Measurements from ENCODE around the gene CRTC2.

Gene CRTC2

DNA sequence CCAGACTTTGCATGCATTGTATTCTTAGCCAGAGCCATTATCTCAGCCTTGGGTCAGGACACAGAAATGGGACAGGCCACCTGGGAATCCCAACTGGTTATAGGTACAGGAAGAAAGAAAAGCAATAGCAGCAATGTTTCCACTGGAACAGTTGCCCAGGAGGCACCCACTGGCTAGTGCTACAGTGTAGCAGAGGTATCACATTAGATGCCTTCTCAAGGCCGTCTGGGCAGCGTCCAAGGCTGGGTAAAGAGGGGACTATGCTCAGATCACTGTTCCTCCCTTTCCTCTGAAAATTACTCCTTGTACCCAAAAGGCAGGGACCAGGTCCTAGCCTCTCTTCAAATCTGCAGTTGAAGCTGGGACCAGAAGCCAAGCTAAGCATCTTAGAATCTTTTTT lies 11.9 kb upstream of the CRTC2 start:
- no peak for DNase-seq

DNA sequence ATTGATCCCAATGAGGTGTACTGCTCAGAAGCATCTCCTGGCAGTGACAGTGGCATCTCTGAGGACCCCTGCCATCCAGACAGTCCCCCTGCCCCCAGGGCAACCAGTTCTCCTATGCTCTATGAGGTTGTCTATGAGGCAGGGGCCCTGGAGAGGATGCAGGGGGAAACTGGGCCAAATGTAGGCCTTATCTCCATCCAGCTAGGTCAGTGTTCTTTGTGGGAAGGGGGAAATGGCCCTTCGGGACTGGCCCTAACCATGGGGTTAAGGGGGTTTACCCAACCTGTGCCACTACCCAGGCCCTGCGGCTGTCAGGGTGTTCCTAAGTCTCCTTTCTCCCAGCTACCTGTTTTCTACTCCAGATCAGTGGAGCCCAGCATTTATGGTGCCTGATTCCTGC lies 10.6 kb upstream of the CRTC2 start:
- DNase-seq = no peak

DNA sequence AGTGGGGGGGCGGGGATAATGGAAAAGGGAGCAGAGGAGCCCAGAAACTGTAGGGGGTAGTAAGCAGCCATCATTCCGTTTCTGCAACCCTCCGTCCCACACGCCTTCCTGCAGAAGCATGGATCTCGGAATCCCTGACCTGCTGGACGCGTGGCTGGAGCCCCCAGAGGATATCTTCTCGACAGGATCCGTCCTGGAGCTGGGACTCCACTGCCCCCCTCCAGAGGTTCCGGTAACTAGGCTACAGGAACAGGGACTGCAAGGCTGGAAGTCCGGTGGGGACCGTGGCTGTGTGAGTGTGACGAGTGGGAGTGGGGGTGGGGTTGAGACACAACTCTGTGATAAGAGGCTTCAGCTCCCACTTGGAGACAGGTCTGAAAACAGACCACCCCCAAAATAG lies 10.0 kb upstream of the CRTC2 start:
- DNase-seq = peak; percentile 36

DNA sequence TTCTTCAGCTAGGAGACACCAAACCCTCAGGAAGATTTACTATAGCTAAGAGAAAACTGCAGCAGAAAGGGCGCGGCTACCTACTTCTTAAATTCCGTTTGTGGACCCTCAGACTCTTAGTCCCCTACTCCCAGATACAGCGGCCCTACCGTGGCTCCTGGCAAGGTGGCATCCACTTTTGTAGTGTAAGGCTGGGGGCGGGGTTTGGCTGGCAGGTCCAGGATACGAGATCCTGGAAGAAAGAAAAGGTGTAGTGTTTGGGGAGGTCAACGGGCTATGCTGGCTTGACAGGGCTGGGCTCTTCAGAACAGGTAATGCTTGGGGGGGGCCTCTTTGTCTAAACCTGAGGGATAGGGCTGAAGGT lies 9.6 kb upstream of the CRTC2 start:
- peak; percentile 79 for DNase-seq

DNA sequence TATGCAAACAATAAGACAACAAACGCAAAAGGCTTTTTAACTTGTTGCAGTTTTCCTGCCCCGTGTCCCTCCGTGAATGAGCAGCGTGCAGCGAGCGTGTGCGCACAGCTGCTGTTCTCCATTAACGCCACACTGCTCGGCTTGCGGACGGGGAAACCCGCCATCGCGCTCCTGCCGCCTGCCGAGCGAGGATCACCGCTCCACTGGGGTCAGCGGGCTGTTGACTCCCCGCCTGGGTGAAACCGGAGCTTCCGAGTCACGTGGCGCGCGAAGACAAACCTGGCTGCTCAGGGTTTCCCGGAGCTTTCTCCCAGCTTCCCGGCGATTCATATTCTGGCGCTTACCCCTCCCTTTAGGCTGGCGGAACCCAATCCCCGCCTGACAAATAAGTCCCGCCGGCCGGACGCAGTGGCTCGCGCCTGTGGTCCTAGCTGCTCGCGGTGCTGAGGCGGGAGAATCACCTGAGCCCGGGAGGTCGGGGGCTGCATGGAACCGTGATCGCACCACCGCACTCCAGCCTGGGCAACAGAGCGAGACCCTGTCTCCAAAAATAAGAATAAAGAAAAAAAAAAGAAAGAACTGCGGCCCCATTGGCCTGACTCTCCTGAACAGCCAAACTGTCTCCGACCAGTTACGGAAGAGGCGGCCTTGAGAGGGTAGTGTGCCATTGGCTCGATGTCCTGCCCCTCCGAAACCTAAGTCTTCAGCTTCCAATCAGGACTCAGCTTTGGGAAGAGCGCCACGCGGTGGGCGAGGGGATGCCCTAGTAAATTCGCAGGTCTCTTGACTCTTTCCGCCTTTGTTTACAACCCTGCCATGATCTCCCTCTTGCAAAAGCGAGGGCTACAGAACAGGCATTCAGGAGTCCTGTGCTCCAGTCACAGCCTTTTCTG lies 8.9 kb upstream of the CRTC2 start, which contains the start of gene CREB3L4:
CREB3L4 (plus strand) TSS at position 796 of the 893 bp plus-strand sequence. CDS start 624 bp downstream, outside the sequence.
- peak; percentile 94 for DNase-seq

DNA sequence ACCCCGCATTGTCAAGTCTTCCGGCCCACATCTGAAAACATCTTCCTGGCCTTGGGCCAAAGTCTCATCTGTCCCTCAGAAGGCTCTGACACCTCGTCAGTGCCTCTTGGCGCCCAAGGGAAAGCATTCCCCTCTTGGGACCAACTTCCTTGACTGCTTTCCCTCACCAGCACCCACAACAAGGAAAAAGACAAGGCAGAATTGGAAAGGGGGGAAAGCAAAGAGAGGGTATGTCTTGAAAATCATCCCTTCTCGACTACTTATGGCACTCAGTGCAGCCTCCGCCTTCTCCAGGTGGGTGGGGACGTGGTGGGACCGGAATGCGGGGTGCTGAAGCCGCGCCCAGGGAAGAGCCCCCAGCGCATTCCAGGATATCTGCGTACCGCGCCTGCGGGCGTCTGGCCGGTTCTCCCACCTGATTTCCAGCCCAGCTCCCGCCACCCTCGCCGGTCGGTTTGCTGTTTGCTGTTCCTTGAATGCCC lies 5.5 kb upstream of the CRTC2 start:
- DNase-seq = no peak

DNA sequence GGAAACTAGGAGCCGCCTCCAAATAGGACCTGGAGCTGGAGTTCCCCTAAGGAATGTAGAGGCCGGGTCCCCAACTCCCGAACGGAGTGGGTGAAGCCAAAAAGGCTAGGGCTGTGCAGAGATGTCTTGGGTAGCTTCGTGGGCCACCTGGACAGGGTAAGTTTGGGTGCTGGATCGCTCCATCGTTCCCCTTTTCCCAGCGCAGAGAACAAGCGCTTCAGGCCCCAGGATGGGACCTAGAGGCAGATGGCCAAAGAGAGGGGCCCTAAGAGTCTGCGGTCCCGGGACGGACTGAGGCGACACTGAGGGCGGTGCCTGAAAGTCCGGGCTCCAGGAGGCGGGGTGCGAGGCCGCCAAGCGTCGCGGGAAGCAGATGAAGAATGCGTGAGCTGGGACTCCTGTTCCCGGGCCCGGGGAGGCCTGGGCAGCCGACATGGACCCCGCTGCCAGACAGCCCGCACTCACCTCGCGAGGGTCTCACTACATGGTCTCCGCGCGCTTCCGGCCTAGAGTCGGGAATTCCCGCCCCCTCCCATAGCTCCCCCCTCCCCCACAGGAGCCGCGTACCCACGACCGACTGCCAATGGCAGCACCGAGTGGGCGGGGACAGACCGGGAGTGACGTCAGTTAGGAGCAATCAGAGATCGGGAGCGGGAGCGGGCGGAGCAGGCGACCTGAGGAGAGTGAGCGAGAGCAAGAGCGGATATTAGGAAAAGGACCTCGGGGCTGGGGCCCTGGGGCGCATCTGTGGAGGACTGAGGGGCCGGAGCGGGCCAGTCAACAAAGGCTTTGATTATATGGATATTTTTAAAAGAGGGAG lies 4.8 kb upstream of the CRTC2 start, which contains the start of gene SLC39A1:
SLC39A1 (minus strand) TSS at position 508 of the 820 bp plus-strand sequence. CDS start 822 bp downstream, outside the sequence.
- peak; percentile 96 for DNase-seq

DNA sequence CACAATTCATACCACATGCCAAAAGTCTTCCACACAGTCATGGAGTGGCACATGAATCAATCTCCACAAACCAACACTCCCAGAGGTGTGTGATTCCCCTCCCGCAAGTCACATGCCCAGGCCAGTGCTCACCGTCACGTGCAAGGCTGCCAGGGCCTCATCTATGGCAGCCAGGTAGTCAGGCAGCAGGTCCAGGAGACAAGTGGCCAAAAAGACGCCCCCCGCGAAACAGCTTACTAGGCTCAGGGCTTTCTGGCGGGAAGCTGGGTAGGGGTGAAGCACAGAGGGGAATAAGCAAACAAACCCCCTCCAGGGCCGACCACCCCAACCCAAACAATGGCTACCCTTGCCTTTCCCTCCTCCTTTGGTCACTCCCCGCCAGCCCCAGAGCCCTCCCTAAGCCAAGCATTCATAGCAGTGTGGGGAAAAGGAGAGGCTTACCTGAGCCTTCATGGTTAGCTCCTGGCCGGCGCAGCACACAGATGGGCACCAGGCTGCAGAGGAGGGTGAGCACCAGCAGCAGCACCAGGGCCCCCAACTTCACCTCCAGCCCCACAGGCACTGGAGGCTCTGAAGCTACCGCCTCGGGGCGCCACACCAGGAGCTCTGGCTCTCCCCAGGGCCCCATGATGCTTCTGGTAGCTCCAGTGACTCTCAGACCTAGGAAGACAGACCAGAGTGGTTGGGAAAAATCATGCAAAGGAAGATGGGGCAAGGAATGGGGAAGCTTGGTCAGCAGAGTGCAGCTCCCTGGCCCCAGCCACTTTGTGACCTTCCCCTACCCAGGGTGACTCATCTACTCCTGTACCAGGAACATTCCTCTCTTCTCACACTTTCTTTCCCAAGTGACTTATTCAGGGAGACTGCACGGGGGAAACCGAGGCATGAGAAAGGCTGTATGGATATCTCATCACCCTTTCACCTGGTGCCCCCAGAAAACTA lies 3.9 kb upstream of the CRTC2 start:
- no peak for DNase-seq

DNA sequence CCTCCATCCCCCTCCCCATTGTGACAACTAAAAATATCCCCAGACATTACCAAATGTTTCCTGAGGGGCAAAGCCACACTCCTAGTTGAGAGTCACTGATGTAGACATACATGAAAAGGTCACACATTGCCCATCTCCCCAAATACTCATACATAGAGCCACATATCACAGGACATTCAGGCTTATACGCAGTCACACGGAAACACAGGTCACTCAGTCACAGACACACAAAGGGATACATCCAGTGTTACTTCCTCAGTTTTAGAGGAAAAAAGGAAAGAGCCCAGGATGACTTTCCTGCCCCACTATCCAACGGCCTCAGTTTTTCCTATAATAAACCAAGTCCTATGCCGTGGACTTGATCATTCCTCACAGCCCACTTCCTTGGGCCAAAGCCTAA lies 3.0 kb upstream of the CRTC2 start:
- DNase-seq = no peak

DNA sequence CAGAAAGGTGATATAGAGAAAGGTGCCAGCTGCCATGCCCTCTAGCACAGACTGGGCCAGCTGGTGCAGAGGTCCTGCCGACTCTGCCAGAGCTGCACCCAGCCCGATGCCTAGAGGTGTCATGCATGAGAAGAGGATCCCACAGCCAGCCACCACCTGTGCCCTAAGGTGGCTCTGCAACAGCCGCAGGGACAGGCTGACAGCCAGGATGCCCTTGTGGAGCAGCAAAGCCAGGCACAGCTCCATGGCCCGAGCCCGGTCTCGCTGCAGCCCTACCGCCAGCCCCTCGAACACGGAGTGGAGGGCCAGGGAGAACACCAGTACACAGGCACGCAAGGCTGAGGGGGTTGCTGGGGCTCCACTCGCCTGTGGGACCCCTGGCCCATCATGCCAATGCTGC lies 1.8 kb upstream of the CRTC2 start:
- no peak for DNase-seq

DNA sequence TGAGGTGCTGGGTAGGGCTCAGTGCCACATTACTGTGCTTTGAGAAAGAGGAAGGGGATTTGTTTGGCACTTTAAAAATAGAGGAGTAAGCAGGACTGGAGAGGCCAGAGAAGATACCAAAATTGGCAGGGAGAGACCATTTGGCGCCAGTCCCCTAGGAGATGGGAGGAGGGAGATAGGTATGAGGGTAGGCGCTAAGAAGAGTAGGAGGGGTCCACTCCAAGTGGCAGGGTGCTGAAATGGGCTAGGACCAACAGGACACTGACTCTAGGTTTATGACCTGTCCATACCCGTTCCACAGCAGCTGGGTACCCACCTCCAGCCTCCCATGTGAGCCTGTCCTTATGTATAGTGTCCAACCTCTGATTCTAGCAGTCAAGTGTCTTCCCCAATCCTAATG lies 1.0 kb upstream of the CRTC2 start:
- DNase-seq = no peak

DNA sequence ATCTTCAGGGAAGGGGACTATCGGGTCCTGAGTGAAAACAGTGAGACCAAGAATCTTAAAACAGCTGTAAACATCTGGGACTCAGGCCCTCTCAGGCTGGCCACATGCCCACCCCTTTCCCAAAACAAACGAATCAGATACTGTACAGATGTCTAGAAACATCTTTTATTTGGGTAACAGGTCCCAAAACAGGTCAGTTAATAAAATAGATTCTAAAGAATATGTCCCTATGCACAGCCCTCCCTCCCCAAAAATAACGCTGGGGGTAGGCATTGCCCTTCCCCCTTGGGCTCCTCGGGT lies 499 bp upstream of the CRTC2 start:
- DNase-seq = no peak

DNA sequence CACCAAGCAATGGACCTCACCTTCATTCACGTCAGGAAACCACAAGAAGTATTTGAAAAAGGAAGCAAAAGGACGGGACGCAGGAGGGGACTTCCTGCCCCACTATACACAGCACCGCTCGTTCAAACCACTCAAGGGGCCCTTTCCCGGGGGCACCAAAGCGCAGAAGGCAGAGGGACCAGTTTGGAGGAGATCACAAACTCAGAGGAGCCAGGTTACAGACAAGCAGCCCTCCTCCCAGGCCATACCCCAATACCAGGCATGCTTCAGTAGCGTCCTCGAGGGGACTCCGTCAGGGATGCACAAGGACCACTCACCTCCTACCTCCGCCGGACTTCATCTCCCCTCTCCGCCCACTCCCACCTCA lies 685 bp downstream of the CRTC2 start:
- no peak for DNase-seq

DNA sequence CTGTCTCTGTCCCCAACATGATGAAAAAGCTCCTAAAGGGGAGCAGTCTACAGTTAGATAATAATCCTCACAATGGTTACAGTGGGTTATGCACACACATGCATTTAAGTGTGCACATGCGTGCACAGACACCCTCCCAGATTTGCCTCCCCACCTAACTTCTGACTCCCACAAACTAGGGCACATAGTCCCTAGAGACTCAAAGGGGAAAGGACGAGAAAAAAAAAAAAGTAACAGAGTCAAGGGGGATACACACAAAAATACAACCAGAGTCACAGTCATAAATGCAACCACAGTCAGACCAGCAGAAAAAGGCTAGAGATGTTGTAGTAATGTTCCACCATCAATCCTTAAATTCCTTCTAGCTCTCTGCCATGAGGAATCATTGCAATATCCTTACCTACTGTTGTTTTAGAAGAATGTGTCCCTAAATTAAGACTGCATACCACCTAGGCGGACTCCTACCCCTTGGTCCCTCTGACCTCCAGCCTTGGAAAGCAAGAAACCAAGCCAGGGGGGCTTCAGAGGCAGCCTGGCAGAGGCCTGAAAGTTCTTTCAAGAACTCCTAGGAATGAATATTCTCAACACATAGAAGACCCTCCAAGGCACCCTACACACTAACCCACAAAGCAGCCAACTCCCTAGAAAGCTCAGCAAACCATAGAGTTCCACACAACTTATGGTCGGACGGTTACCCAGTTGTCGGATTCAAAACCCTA lies 1.3 kb downstream of the CRTC2 start:
- no peak for DNase-seq

DNA sequence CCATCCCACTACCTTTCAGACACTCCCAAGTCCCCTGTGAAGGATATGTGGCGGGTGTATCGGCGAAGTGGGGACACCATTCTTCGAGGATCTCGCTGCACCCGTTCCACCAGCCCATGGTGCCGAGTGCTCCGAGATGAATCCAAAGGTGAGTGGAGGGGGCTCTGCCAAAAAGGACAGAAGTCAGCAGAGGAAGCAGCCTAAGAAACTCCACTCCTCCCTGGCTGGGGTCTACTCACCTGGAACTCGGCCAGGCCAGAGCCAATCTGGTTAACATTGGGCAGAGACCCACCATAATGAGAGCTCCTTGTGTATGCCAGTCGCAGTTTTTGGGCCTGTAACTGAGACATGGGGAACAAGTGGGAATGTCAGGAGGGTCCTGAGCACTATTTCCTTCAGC lies 3.6 kb downstream of the CRTC2 start:
- DNase-seq = no peak

DNA sequence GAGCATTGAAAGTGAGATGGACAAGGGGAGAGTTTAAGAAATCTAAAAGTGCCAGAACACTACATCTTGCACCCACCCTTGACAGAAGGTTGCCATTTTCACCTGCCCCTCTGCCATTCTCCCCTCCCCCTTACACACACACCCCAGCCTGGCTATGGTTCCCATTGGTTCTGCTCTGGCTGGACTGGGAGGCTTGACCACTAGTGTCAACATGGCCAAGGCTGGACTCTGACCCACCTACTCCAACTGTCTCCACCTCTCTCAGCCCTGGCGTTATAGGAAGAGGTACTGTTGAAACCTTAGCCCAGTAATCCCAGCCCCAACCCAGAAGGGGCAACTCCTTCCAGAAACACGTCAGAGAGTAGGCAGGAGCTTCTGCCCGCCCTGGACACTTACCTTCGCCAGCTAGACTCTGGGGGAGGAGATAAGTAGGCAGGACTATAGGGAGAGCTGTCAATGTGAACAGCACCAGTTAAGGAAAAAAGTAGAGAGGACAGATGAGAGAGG lies 4.5 kb downstream of the CRTC2 start:
- DNase-seq = no peak

DNA sequence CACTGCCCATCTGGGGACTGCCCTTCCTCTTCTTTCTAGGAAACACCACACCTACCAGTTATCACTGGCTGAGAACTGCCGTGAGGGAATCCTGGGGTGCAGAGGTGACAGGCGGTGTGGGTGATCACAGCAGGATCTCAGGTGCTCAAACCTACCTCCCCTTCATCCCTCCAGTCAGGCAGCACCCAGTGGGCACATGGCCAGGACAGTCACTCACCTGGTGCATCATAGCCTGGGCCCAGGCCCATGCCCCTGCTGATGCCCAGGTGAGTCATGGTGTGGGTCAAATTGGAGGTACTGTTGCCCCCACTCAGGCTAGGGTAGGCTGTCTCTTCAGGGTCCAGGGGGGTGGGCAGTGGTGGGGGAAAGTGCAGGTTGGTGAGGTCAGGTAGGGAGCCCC lies 6.6 kb downstream of the CRTC2 start:
- DNase-seq = no peak

DNA sequence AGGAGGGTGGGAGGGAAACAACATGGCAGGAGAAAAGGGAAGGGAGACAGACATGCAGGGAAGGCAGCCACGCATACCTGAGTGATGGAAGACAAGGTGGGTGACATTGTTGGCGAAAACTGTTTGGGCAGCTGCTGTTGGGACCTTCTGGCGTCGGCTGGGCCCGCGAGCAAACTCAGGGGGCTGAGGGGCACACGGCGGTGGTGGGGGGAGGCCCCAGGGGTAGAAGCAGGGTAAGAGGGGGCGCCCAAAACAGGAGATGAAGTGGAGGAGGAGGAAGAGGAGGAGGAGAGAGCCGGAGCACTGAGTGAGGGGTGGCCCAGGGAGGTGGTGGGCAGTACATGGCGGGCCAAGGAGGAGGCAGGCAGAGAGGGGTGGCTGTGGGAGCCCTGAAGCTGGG lies 7.2 kb downstream of the CRTC2 start:
- no peak for DNase-seq

DNA sequence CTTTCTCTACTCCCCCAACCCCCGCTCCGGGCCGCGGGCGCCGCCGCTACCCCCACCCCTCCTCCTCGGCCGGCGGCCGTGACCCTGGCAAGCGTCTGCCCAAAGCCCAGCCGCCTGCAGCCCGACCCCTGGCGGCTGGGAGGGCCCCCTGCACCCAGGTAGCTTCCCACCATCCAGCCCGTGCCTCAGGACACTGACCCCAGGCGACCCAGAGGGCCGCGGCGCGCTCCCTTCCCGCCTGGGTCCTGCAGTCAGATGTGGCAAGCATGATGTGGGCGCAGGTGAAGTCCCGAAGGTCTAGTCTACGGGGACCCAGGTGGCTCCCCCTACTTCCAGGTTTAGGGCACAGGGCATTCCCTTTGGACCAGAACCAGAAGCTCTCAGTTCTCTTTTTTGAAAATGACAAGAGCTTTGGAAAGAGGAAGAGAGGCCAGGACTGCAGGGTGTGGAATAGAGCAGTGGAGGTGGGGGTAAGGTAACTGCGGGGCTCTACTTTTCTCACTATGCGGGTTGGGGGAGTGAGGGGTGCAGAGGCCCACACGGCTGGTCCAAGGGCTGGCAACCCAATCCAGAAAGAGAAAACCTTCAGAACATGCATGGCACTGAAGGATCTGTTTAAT lies 11.7 kb downstream of the CRTC2 start, which contains the start of gene DENND4B:
DENND4B (minus strand) TSS at position 97 of the 620 bp plus-strand sequence. CDS start 2,344 bp downstream, outside the sequence.
- DNase-seq = peak; percentile 53

DNA sequence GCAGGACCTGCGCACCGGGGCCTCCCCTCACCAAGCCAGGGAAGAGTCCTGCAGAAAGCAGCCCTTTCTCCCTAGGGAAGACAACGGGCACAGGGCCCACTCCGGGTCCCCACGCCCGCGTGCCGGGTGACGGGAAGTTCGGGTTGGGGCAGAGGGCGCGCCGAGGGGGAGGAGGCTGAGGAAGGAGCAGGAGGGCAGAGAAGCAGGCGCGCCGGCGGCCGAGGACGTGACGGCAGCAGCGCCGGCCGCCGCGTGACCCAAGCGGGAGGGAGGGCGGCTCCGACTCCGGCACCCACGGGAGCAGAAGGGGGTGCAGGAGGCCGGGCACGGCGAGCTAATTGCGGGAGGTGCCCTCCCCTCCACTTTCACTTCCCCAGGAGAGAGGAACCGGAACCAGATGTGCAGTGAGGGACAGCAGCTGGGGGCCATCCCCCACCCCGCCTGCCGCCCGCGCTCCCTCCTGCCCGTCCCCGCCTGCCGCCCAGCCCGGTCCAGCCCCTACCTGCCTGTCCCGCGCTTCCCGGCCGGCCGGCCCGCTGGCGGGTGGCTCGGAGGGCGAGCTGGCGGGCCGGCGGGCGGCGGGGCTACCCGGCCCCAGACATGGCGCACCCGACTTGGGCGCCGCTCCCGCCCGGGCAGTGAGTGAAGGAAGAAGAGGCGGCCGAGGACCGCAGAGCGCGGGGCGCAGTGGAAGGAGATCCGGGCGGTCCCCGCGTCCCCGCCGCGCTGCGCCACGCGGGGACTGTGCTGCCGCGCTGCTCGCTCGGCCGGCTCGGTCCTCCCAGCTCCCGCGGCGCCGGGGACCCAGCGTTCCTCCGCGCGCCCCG lies 12.4 kb downstream of the CRTC2 start:
- no peak for DNase-seq

All from NCI-H748 treated with DMSO at 0.1 percent for 48 hours (cell line).